Smooth muscle cell (in vitro differentiated cells): ENCODE measurements around the gene PLSCR2. TPM values are rescaled to one million over a fixed set of nuclear protein-coding genes. Genes with fewer than 3 reads are reported as not detected.

Source experiments
- DNase-seq: peaks from one replicate; lab custom pipeline; 2025; ENCODE audit not compliant: unreplicated experiment; lab: John Stamatoyannopoulos, UW
- H2AFZ ChIP-seq: fragments of 200-600 bp; sonication (generic); 2 replicates; pipeline ENCODE4 v1.6.0; 2016; ENCODE audit warnings: antibody characterized with exemption, low read depth, mild to moderate bottlenecking
- H3F3A ChIP-seq: fragments of 200-600 bp; sonication (generic); 2 replicates; pipeline ENCODE4 v1.6.0; 2017; ENCODE audit warnings: antibody characterized with exemption, low read depth
- H3K27ac ChIP-seq: fragments of 200-600 bp; sonication (generic); 2 replicates; pipeline ENCODE4 v1.5.1; 2016; ENCODE audit warnings: low read depth, mild to moderate bottlenecking
- H3K27me3 ChIP-seq: fragments of 200-600 bp; sonication (generic); 2 replicates; pipeline ENCODE4 v1.6.1; 2016; ENCODE audit warnings: low read depth, mild to moderate bottlenecking
- H3K36me3 ChIP-seq: fragments of 200-600 bp; sonication (generic); 2 replicates; pipeline ENCODE4 v1.5.1; 2016; ENCODE audit warnings: low read depth
- H3K4me1 ChIP-seq: fragments of 200-600 bp; sonication (generic); 2 replicates; pipeline ENCODE4 v1.5.1; 2016; ENCODE audit warnings: low read depth
- H3K4me2 ChIP-seq: fragments of 200-600 bp; sonication (generic); 2 replicates; pipeline ENCODE4 v1.6.0; 2016; ENCODE audit warnings: mild to moderate bottlenecking
- H3K4me3 ChIP-seq: fragments of 200-600 bp; sonication (generic); 2 replicates; pipeline ENCODE4 v1.5.1; 2016; ENCODE audit warnings: mild to moderate bottlenecking
- H3K79me2 ChIP-seq: fragments of 200-600 bp; sonication (generic); 2 replicates; pipeline ENCODE4 v1.6.0; 2016; ENCODE audit warnings: low read depth, mild to moderate bottlenecking
- H3K9ac ChIP-seq: fragments of 200-600 bp; sonication (generic); 2 replicates; pipeline ENCODE4 v1.6.0; 2016; ENCODE audit warnings: low read depth
- H3K9me3 ChIP-seq: fragments of 200-600 bp; sonication (generic); replicated peaks from 2 replicates; pipeline ENCODE4 v1.5.1; 2016; ENCODE audit warnings: low read depth
- H4K20me1 ChIP-seq: fragments of 200-600 bp; sonication (generic); 2 replicates; pipeline ENCODE4 v1.6.0; 2016; ENCODE audit warnings: low read depth
- WGBS: methylation state at CpG from one replicate; pipeline ENCODE4 v1.1.7; 2016; ENCODE audit warnings: low lambda C conversion rate; 5-methylcytosine and 5-hydroxymethylcytosine counted together
- polyA plus RNA-seq: library from polyadenylated mRNA; unstranded; fragments of >200 nt; fragmentation: Nextera tagmentation; extraction: Ambion mirVana; gene quantifications from 2 replicates; pipeline ENCODE4 v1.2.1, GENCODE V29; 2016
- total RNA-seq: library from RNA; depleted of rRNA; stranded (reverse); fragments of >200 nt; gene quantifications from 2 replicates; pipeline ENCODE4 v1.2.3, GENCODE V29; 2014
- TF ChIP-seq, protein P1 (sequence below): fragments of 200-600 bp; sonication (generic); IDR thresholded peaks from 2 replicates; pipeline ENCODE4 v1.5.1; 2017; ENCODE audit warnings: borderline replicate concordance, mild to moderate bottlenecking, antibody characterized with exemption; ENCODE audit not compliant: insufficient read depth, poor library complexity, severe bottlenecking

Gene PLSCR2
- total and polyA plus RNA-seq, 2 experiments from 2014 or later, result 0.58 TPM; not detected in 1

DNA sequence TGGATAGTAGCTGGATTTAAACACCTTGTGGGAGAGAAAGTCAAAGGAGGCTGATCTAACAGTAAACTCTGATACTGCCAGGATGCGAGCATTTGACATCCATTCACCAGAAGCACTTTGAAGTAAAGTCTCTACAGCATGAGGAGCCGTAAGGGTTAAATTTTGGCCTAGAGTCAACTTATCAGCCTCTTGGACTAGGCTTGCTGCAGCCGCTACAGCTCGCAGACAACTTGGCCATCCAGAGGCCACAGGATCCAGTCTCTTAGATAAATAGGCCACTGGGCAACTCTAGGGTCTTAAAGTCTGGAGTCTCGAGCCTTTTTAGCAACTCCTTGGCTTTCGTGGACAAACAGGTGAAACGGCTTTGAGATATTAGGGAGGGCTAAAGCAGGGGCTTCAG lies 61.4 kb downstream of the PLSCR2 start:
- no peaks in the 10 kb centered on the region for H3F3A ChIP-seq
- H3K9ac ChIP-seq, result no peak overlapping the region
- no peak overlapping the region for H3K27ac ChIP-seq
- no peaks in the 10 kb centered on the region for H4K20me1 ChIP-seq
- TF ChIP-seq, protein P1, sequence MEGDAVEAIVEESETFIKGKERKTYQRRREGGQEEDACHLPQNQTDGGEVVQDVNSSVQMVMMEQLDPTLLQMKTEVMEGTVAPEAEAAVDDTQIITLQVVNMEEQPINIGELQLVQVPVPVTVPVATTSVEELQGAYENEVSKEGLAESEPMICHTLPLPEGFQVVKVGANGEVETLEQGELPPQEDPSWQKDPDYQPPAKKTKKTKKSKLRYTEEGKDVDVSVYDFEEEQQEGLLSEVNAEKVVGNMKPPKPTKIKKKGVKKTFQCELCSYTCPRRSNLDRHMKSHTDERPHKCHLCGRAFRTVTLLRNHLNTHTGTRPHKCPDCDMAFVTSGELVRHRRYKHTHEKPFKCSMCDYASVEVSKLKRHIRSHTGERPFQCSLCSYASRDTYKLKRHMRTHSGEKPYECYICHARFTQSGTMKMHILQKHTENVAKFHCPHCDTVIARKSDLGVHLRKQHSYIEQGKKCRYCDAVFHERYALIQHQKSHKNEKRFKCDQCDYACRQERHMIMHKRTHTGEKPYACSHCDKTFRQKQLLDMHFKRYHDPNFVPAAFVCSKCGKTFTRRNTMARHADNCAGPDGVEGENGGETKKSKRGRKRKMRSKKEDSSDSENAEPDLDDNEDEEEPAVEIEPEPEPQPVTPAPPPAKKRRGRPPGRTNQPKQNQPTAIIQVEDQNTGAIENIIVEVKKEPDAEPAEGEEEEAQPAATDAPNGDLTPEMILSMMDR, result no peak
- H3K9me3 ChIP-seq, result no peaks in the 10 kb centered on the region
- peak overlapping the region; percentile 36 for H3K4me2 ChIP-seq
- no peak overlapping the region for H2AFZ ChIP-seq
- DNase-seq, result no peak
- WGBS, result 41% methylated on average over 7 of the region's 7 CpGs
- H3K79me2 ChIP-seq, result no peaks in the 10 kb centered on the region
- no peaks in the 10 kb centered on the region for H3K4me1 ChIP-seq
- no peak overlapping the region for H3K4me3 ChIP-seq
- no peaks in the 10 kb centered on the region for H3K36me3 ChIP-seq
- no peaks in the 10 kb centered on the region for H3K27me3 ChIP-seq

DNA sequence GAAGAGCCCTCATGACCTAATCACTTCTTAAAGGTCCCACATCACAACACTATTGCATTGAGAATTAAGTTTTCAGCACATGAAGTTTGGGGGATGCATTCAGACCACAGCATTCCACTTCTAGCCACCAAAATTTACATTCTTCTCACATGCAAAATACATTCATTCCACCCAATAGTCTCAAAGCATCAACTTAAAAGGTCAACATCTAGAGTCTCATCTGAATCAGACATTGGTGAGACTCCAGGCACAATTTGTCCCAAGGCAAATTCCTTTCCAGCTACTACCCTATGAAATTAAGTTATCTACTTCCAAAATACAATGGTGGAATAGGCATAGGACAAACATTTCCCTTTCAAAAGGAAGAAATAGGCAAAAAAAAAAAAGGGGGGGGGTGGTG lies 64.9 kb downstream of the PLSCR2 start:
- Histone ChIP-seq H3K4me2 (no peak overlapping the region), H3K79me2 (no peaks in the 10 kb centered on the region), H3K9ac (no peak overlapping the region), H3F3A (no peaks in the 10 kb centered on the region), H3K4me3 (no peak overlapping the region), H3K9me3 (no peaks in the 10 kb centered on the region), H2AFZ (no peak overlapping the region), H3K36me3 (no peaks in the 10 kb centered on the region), H3K27ac (no peak overlapping the region), H3K27me3 (no peaks in the 10 kb centered on the region), H4K20me1 (no peaks in the 10 kb centered on the region), H3K4me1 (no peaks in the 10 kb centered on the region)
- DNase-seq, result no peak
- TF ChIP-seq, protein P1, result no peak

GRCh38 chr3:146403792-146404191 lies 65.6 kb downstream of the PLSCR2 start:
- no peak overlapping the region for H3K4me3 ChIP-seq
- no peak overlapping the region for H3K4me2 ChIP-seq
- TF ChIP-seq, protein P1, result no peak
- DNase-seq, result no peak
- H3K9ac ChIP-seq, result no peak overlapping the region
- H3K36me3 ChIP-seq, result no peaks in the 10 kb centered on the region
- H3K9me3 ChIP-seq, result no peaks in the 10 kb centered on the region
- H2AFZ ChIP-seq, result no peak overlapping the region
- WGBS, result 85% methylated on average over 3 of the region's 3 CpGs
- no peaks in the 10 kb centered on the region for H3F3A ChIP-seq
- no peak overlapping the region for H3K27ac ChIP-seq
- no peaks in the 10 kb centered on the region for H3K4me1 ChIP-seq
- H4K20me1 ChIP-seq, result no peaks in the 10 kb centered on the region
- H3K27me3 ChIP-seq, result no peaks in the 10 kb centered on the region
- H3K79me2 ChIP-seq, result no peaks in the 10 kb centered on the region

DNA sequence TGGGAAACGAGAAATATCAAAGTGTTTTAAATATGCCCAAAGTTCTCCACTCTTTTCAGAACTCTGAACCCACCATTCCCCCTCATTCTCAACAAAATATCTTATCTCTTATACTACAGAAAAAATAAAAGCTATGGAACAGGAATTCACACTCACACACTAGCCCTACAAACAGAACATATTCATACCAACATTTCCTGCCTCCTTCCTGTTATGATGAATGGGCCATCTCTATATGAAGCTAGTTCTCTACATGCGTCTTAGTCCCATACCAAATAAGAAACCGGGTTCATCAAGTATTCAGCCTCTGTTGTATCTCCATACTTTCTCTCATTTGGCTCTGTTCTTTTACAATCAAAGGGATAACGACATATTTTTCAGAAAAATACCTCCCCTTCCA lies 72.6 kb downstream of the PLSCR2 start:
- Histone ChIP-seq H3K27ac (no peak overlapping the region), H3K9me3 (no peaks in the 10 kb centered on the region), H3K36me3 (no peaks in the 10 kb centered on the region), H3K27me3 (no peaks in the 10 kb centered on the region), H3K9ac (no peak overlapping the region), H3K4me3 (no peak overlapping the region), H3F3A (no peaks in the 10 kb centered on the region), H3K4me1 (no peaks in the 10 kb centered on the region), H3K79me2 (no peaks in the 10 kb centered on the region), H4K20me1 (no peaks in the 10 kb centered on the region), H2AFZ (no peak overlapping the region), H3K4me2 (no peak overlapping the region)
- TF ChIP-seq, protein P1, result no peak
- 94% methylated on average over 4 of the region's 4 CpGs for WGBS
- no peak for DNase-seq
